Transverse colon (tissue), 4 donors: Measurements from ENCODE around the gene CDK17. TPM values are rescaled to one million over a fixed set of nuclear protein-coding genes. Genes with fewer than 3 reads are reported as not detected.

Source experiments
- DNase-seq: peaks from one replicate; pipeline ENCODE4 v3.0.0-alpha.2; 2019
- H3K27ac ChIP-seq, 4 donors: fragments of 200-600 bp; sonication (generic); 2 replicates each; pipeline ENCODE4 v1.5.1; 2016 to 2018; ENCODE audit warnings: inconsistent platforms in 4 of 4
- H3K27me3 ChIP-seq: fragments of 200-600 bp; sonication (generic); 2 replicates; pipeline ENCODE4 v1.5.1; 2017; ENCODE audit warnings: inconsistent platforms
- H3K36me3 ChIP-seq, 4 donors: fragments of 200-600 bp; sonication (generic); 2 replicates each; pipeline ENCODE4 v1.5.1; 2017 to 2019; ENCODE audit warnings: inconsistent platforms in 4 of 4
- H3K4me1 ChIP-seq, 4 donors: fragments of 200-600 bp; sonication (generic); 2 replicates each; pipeline ENCODE4 v1.5.1; 2017 to 2020; ENCODE audit warnings: inconsistent platforms in 4 of 4
- H3K4me3 ChIP-seq, 4 donors: fragments of 200-600 bp; sonication (generic); 1 replicate in 1 of 4; 2 replicates in 3 of 4; pipeline versions ENCODE4 v1.5.1 to v1.6.1; 2017 to 2019; ENCODE audit warnings: inconsistent platforms in 4 of 4
- H3K9me3 ChIP-seq, 2 donors: fragments of 200-600 bp; sonication (generic); 2 replicates each; pipeline ENCODE4 v1.5.1; 2017 to 2019; ENCODE audit warnings: inconsistent platforms in 2 of 2
- EP300 ChIP-seq: sonication (generic); formaldehyde crosslinking; IDR thresholded peaks from one replicate; pipeline ENCODE4 v1.6.1; 2017; ENCODE audit warnings: antibody characterized with exemption, low read depth
- POLR2A ChIP-seq: fragments of 450-650 bp; IDR thresholded peaks from one replicate; pipeline ENCODE4 v1.6.1; 2016; ENCODE audit warnings: antibody characterized with exemption, mild to moderate bottlenecking, moderate library complexity
- POLR2AphosphoS5 ChIP-seq, 3 donors: sonication (generic); formaldehyde crosslinking; IDR thresholded peaks; one replicate each; pipeline ENCODE4 v1.6.1; 2016; ENCODE audit warnings: antibody characterized with exemption in 3 of 3
- WGBS, 2 donors: methylation state at CpG; one replicate each; pipeline ENCODE4 v1.1.5; 2018; ENCODE audit warnings: low coverage in 1 of 2; 5-methylcytosine and 5-hydroxymethylcytosine counted together
- in situ Hi-C, 4 donors: fragments of 200-750 bp; cut with MboI; loops; one replicate each; pipeline versions ENCODE4 v1.15.0 to v1.15.1; 2017; ENCODE audit warnings: low sequenced_read_pairs in 3 of 4, low pct_ligation_motif_present in 1 of 4, low pct_unique_long_range_greater_than_20kb in 1 of 4
- intact Hi-C: fragments of 100-400 bp; cut with DNase I; formaldehyde crosslinking; loops from one replicate; pipeline ENCODE4 v1.15.1; 2023; ENCODE audit warnings: low total_unique reads
- total RNA-seq, 4 donors: library from RNA; depleted of rRNA; stranded (reverse); fragments of >200 nt; gene quantifications; one replicate each; pipeline ENCODE4 v1.1.0, GENCODE V29; 2016
- TF ChIP-seq, protein P1 (sequence below), 5 experiments: fragments of 200-600 bp in 3 of 5; fragments of 450-650 bp in 2 of 5; sonication (generic) in 3 of 5; IDR thresholded peaks; 1 replicate in 2 of 5; 2 replicates in 3 of 5; pipeline ENCODE4 v1.5.1; 2016 to 2017; ENCODE audit warnings: antibody characterized with exemption in 5 of 5, inconsistent platforms in 3 of 5, mild to moderate bottlenecking in 2 of 5, moderate library complexity in 1 of 5

The CDK17 gene
- total RNA-seq, 4 donors from 2014 or later, result 32.5 to 81.4 (median 51.8) TPM

DNA sequence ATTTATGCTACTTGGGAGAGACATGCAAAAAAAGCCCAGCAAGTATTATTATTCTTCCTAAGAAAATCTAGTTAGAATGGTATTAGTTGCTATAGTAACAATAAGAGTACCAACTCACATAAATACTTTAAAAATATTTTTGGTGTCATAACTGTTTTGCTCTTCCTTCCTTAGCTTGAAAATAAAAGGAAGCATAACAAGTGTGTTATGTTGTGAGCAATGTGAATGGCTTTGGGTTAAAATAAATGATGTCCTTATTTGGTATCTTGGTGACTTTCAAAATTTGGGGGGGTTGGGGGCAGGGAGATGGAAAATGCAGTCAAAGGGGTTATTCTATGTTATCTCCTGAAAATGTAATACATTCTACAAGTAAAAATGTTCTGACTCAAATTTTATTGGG lies 115.1 kb downstream of the CDK17 start:
- Histone ChIP-seq H3K4me1 (no peaks in the 10 kb centered on the region), H3K36me3 (peaks cover 0 to 81% (median 28%) of the 10 kb centered on the region in 4 donors), H3K27ac (peak overlapping the region in 1 of 4 donors; percentile 21), H3K4me3 (no peak overlapping the region), H3K27me3 (no peaks in the 10 kb centered on the region), H3K9me3 (no peaks in the 10 kb centered on the region)
- intact Hi-C loops, result no loop called here
- in situ Hi-C loops, result no loop called here
- DNase-seq, result no peak
- TF ChIP-seq, protein P1, sequence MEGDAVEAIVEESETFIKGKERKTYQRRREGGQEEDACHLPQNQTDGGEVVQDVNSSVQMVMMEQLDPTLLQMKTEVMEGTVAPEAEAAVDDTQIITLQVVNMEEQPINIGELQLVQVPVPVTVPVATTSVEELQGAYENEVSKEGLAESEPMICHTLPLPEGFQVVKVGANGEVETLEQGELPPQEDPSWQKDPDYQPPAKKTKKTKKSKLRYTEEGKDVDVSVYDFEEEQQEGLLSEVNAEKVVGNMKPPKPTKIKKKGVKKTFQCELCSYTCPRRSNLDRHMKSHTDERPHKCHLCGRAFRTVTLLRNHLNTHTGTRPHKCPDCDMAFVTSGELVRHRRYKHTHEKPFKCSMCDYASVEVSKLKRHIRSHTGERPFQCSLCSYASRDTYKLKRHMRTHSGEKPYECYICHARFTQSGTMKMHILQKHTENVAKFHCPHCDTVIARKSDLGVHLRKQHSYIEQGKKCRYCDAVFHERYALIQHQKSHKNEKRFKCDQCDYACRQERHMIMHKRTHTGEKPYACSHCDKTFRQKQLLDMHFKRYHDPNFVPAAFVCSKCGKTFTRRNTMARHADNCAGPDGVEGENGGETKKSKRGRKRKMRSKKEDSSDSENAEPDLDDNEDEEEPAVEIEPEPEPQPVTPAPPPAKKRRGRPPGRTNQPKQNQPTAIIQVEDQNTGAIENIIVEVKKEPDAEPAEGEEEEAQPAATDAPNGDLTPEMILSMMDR (IDR thresholded peaks at IDR 0.05), result no peak
- no peak for TF ChIP-seq EP300
- no peak for TF ChIP-seq POLR2A

DNA sequence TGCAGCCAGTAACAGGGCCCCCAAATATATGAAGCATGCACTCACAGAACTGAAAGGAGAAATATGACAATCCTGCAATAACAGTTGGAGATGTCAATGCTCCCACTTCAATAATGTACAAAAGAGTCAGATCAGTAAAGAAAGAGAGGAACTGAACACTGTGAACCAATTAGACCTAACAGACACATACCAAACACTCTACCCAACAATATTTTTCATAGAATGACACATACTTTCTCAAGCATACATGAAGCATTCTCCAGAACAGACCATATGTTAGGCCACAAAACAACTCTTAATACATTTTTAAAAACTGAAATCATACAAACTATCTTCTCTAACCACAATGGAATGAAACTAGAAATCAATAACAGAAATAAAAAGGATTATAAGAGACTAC lies 125.9 kb downstream of the CDK17 start:
- no peak for TF ChIP-seq EP300
- TF ChIP-seq POLR2A, result no peak
- TF ChIP-seq POLR2AphosphoS5 (IDR thresholded peaks at IDR 0.05), result no peak
- TF ChIP-seq, protein P1 (IDR thresholded peaks at IDR 0.05), result no peak
- Histone ChIP-seq H3K27me3 (no peaks in the 10 kb centered on the region), H3K27ac (no peak overlapping the region), H3K9me3 (no peaks in the 10 kb centered on the region), H3K36me3 (peaks cover 0 to 8% (median 0%) of the 10 kb centered on the region in 4 donors), H3K4me3 (no peak overlapping the region), H3K4me1 (no peaks in the 10 kb centered on the region)
- no peak for DNase-seq
- in situ Hi-C loops (no loop called here), intact Hi-C loops (no loop called here)

DNA sequence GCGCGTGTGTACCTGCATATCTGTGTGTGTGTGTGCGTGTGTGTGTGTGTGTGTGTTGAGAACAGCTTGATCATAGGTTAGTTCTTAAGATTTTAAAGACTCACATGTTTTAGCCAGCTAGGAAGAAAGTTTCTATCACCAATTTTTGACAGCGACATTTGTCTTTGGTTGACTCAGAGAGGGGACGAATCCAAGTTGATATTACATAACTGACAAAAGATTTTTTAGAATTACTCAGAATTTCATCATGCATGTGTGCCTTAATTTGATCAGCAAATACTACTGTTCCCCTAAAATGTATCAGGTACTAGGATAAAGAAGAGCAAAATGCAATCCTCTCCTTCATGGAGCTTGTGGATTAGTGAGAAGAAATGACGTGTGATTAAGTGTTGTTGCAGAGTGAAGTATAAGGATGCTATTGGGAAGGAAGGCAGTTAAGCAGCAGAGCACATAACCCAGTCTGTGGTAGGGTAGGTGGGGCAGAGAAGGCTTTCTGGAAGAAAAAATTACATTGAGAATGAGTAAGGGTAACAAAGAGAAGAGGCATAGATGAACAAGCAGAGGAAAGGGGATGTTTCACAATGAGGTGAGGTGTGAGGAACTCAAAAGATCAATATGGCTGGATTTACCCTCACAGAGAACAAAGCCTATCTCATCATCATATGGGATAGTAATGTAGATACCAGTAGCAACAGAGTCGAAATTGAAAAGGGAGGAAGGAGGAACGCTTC lies 128.6 kb downstream of the CDK17 start:
- in situ Hi-C loops (no loop called here), intact Hi-C loops (no loop called here)
- DNase-seq, result no peak
- Histone ChIP-seq H3K27me3 (no peaks in the 10 kb centered on the region), H3K9me3 (no peaks in the 10 kb centered on the region), H3K27ac (no peak overlapping the region), H3K4me3 (no peak overlapping the region), H3K36me3 (peaks cover 0 to under 1% (median 0%) of the 10 kb centered on the region in 4 donors), H3K4me1 (no peaks in the 10 kb centered on the region)
- WGBS, 2 donors, result 75 to 80% methylated on average over 5 to 8 of the region's 8 CpGs
- TF ChIP-seq EP300 (no peak), POLR2AphosphoS5 (IDR thresholded peaks at IDR 0.05) (no peak), POLR2A (no peak)
- TF ChIP-seq, protein P1 (IDR thresholded peaks at IDR 0.05), result no peak

DNA sequence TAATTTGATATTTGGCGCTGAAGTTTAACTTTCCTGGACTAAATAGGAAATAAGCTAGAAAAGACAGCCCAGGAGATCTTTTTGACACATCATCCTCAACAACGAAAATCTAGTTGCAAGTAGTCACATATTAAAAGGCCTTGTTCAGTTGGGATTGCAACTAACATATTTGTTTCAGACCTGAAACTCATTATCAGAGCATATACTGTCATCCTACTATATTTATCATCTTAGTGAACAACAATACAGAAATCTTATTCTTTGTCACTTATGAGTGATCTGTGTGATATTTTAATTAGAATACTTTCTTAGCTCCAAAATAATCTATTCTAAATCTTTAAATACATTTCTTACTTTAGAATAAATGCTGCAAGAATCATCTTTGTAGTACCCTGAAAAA lies 134.0 kb downstream of the CDK17 start:
- no peak overlapping the region for H3K4me3 ChIP-seq
- H3K4me1 ChIP-seq, result peaks cover 0 to 5% (median 0%) of the 10 kb centered on the region in 4 donors
- 74 to 89% methylated on average over 2 of the region's 2 CpGs for WGBS, 2 donors
- H3K27me3 ChIP-seq, result no peaks in the 10 kb centered on the region
- no peak overlapping the region for H3K27ac ChIP-seq
- no peaks in the 10 kb centered on the region for H3K36me3 ChIP-seq
- DNase-seq, result no peak
- no peak for TF ChIP-seq POLR2AphosphoS5 (IDR thresholded peaks at IDR 0.05)
- in situ Hi-C loops, result no loop called here
- intact Hi-C loops, result no loop called here
- no peaks in the 10 kb centered on the region for H3K9me3 ChIP-seq

DNA sequence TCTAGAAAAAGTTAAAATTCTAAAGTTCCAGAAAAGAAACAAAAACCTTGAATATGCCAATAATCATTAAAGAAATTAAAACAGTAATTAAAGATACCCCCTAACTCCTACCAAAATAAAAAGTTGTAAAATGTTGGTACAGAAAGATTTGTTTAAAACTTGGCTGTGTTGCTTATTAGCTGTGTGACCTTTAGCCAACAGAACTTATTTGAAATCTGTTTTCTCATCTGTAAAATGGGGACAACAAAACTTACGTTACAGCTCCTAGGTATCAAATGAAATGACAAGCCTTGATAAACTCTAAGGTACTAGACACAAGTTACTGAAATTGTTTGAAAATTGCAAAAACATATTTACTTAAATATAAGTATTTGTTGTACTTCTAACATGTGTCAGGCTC lies 134.4 kb downstream of the CDK17 start:
- Histone ChIP-seq H3K27ac (no peak overlapping the region), H3K4me1 (peaks cover 0 to 5% (median 0%) of the 10 kb centered on the region in 4 donors), H3K27me3 (no peaks in the 10 kb centered on the region), H3K36me3 (no peaks in the 10 kb centered on the region), H3K4me3 (no peak overlapping the region), H3K9me3 (no peaks in the 10 kb centered on the region)
- no peak for DNase-seq
- WGBS, 2 donors, result 97 to 100% methylated on average over 1 of the region's 1 CpG
- no peak for TF ChIP-seq EP300
- TF ChIP-seq POLR2A, result no peak
- no peak for TF ChIP-seq POLR2AphosphoS5 (IDR thresholded peaks at IDR 0.05)
- TF ChIP-seq, protein P1 (IDR thresholded peaks at IDR 0.05), result no peak
- intact Hi-C loops (no loop called here), in situ Hi-C loops (no loop called here)
